Measurements from ENCODE around the gene GRIN2B. TPM values are rescaled to one million over a fixed set of nuclear protein-coding genes. Genes with fewer than 3 reads are reported as not detected.

The GRIN2B gene
- total and polyA plus RNA-seq, 2 donors (not counting 1 experiment from before 2014, with no cell fraction given), result 0.22 TPM; not detected in 1

DNA sequence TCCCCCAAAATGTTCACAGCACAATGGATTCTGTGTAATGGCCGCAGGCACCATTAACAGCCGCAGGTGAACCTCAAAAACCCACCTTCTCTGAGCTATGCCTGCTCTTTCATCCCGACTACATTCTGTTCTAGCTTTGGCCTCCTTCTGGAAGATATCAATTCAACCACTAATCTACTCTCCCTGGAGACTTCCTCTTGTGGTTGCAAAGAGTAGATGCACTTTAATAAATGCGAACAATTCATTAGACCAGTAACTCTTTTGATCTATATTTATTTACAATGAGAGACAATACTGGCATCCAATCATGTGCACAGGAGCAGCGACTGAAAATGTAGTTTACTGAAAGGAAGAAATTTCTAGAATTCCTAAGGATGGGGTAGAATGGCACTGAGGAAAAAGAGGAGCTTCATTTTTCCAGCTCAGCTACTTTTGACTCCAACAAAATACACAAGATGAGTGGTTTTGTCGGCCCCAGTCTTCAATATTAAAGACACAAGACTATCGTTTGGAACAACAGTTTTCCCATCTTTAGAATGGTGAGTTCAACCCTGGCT, 5.3 kb downstream of the GRIN2B start:
- intact Hi-C loops (cut with micrococcal nuclease), result no loop called here
- no peak for DNase-seq

GRCh38 chr12:13973996-13974395, 7.4 kb downstream of the GRIN2B start:
- Histone ChIP-seq H2AFZ (ENCODE audit: insufficient read depth, low read depth, low read length, poor library complexity, severe bottlenecking) (no peak overlapping the region), H3K27ac (ENCODE audit: low read length in 2 of 2) (no peak overlapping the region), H3K9ac (ENCODE audit: low read length) (no peak overlapping the region), H3K4me3 (ENCODE audit: control extremely low read depth in 1 of 5, extremely low read depth in 1 of 5, insufficient read depth in 1 of 5, low read depth in 2 of 5, low read length in 4 of 5) (no peak overlapping the region), H3K4me1 (ENCODE audit: control insufficient read depth in 2 of 2, insufficient read depth in 2 of 2, low read length in 2 of 2) (no peaks in the 10 kb centered on the region), H3K9me3 (ENCODE audit: control extremely low read depth in 1 of 3, control insufficient read depth in 2 of 3, insufficient read depth in 1 of 3, low read length in 2 of 3) (no peaks in the 10 kb centered on the region), H3K36me3 (replicated peaks in 1 of 2; ENCODE audit: control extremely low read depth in 1 of 2, control insufficient read depth in 1 of 2, extremely low read depth in 1 of 2, insufficient read depth in 2 of 2, low read length in 1 of 2) (no peaks in the 10 kb centered on the region), H3K4me2 (replicated peaks; ENCODE audit: low read depth, low read length, poor library complexity, severe bottlenecking) (no peak overlapping the region), H4K20me1 (ENCODE audit: control insufficient read depth, insufficient read depth, low read length, poor library complexity, severe bottlenecking) (no peaks in the 10 kb centered on the region), H3K27me3 (replicated peaks in 1 of 4; ENCODE audit: control extremely low read depth in 1 of 4, control insufficient read depth in 3 of 4, insufficient read depth in 4 of 4, low read length in 3 of 4) (peaks cover 0 to 30% (median 13%) of the 10 kb centered on the region in 4 experiments), H3K79me2 (ENCODE audit: control insufficient read depth, insufficient read depth, low read length) (no peaks in the 10 kb centered on the region)
- Mint-ChIP-seq H3K4me1 (no peaks in the 10 kb centered on the region), H3K27me3 (peaks cover 66% of the 10 kb centered on the region), H3K27ac (no peak overlapping the region), H3K4me3 (no peak overlapping the region), H3K9me3 (ENCODE audit: insufficient read depth) (no peaks in the 10 kb centered on the region)
- no peak for TF ChIP-seq EZH2 (IDR thresholded peaks at IDR 0.05; ENCODE audit: borderline replicate concordance, insufficient read depth, low read depth, low read length, poor library complexity, severe bottlenecking)
- TF ChIP-seq, protein P1, sequence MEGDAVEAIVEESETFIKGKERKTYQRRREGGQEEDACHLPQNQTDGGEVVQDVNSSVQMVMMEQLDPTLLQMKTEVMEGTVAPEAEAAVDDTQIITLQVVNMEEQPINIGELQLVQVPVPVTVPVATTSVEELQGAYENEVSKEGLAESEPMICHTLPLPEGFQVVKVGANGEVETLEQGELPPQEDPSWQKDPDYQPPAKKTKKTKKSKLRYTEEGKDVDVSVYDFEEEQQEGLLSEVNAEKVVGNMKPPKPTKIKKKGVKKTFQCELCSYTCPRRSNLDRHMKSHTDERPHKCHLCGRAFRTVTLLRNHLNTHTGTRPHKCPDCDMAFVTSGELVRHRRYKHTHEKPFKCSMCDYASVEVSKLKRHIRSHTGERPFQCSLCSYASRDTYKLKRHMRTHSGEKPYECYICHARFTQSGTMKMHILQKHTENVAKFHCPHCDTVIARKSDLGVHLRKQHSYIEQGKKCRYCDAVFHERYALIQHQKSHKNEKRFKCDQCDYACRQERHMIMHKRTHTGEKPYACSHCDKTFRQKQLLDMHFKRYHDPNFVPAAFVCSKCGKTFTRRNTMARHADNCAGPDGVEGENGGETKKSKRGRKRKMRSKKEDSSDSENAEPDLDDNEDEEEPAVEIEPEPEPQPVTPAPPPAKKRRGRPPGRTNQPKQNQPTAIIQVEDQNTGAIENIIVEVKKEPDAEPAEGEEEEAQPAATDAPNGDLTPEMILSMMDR (IDR thresholded peaks at IDR 0.05), result no peak
- intact Hi-C loops (cut with micrococcal nuclease), result no loop called here
- ChIA-PET POLR2A (no interaction called here), CTCF (no interaction called here)
- DNase-seq (no peak), ATAC-seq (ENCODE audit: low read depth) (no peak)

More for the DNA sequence above, 5.3 kb downstream of the GRIN2B start:
- Mint-ChIP-seq H3K4me3 (no peak overlapping the region), H3K4me1 (peaks cover 15% of the 10 kb centered on the region), H3K9me3 (ENCODE audit: insufficient read depth) (no peaks in the 10 kb centered on the region), H3K27me3 (peaks cover 76% of the 10 kb centered on the region), H3K27ac (no peak overlapping the region)
- CTCF ChIA-PET, result interaction anchor here (0.6 to 2.3 kb wide), 2 partner anchors 191 to 239 kb away, joined by 4 to 9 read pairs; no protein-coding TSS in a partner anchor
- Histone ChIP-seq H3K27ac (ENCODE audit: low read length in 2 of 2) (no peak overlapping the region), H3K9ac (ENCODE audit: low read length) (no peak overlapping the region), H2AFZ (ENCODE audit: insufficient read depth, low read depth, low read length, poor library complexity, severe bottlenecking) (no peak overlapping the region), H3K36me3 (replicated peaks in 1 of 2; ENCODE audit: control extremely low read depth in 1 of 2, control insufficient read depth in 1 of 2, extremely low read depth in 1 of 2, insufficient read depth in 2 of 2, low read length in 1 of 2) (no peaks in the 10 kb centered on the region), H3K27me3 (replicated peaks in 1 of 4; ENCODE audit: control extremely low read depth in 1 of 4, control insufficient read depth in 3 of 4, insufficient read depth in 4 of 4, low read length in 3 of 4) (peaks cover 0 to 50% (median 27%) of the 10 kb centered on the region in 4 experiments), H3K4me3 (ENCODE audit: control extremely low read depth in 1 of 5, extremely low read depth in 1 of 5, insufficient read depth in 1 of 5, low read depth in 2 of 5, low read length in 4 of 5) (no peak overlapping the region), H3K4me2 (replicated peaks; ENCODE audit: low read depth, low read length, poor library complexity, severe bottlenecking) (no peak overlapping the region), H3K9me3 (ENCODE audit: control extremely low read depth in 1 of 3, control insufficient read depth in 2 of 3, insufficient read depth in 1 of 3, low read length in 2 of 3) (no peaks in the 10 kb centered on the region), H3K79me2 (ENCODE audit: control insufficient read depth, insufficient read depth, low read length) (no peaks in the 10 kb centered on the region), H3K4me1 (ENCODE audit: control insufficient read depth in 2 of 2, insufficient read depth in 2 of 2, low read length in 2 of 2) (peaks cover 10 to 11% of the 10 kb centered on the region in 2 donors), H4K20me1 (ENCODE audit: control insufficient read depth, insufficient read depth, low read length, poor library complexity, severe bottlenecking) (no peaks in the 10 kb centered on the region)
- POLR2A ChIA-PET, result no interaction called here
- ATAC-seq (ENCODE audit: low read depth), result no peak
- TF ChIP-seq EZH2 (IDR thresholded peaks at IDR 0.05; ENCODE audit: borderline replicate concordance, insufficient read depth, low read depth, low read length, poor library complexity, severe bottlenecking), result no peak
- TF ChIP-seq, protein P1 (IDR thresholded peaks at IDR 0.05), result no peak
- WGBS (ENCODE audit: insufficient coverage), result 90% methylated on average over 4 of the region's 7 CpGs
